ENCODE data around the gene SCRN1.

Gene SCRN1

GRCh38 chr7:30001998-30002397 is 12.4 kb upstream of the SCRN1 start:
- DNase-seq: no peak

GRCh38 chr7:29998489-29998888 is 8.9 kb upstream of the SCRN1 start:
- DNase-seq: no peak

- DNase-seq: no peak
Observed at GRCh38 chr7:29996321-29996720, 6.7 kb upstream of the SCRN1 start.

- no peak for DNase-seq
Observed at GRCh38 chr7:29995652-29996051, 6.1 kb upstream of the SCRN1 start.

GRCh38 chr7:29993140-29993539 is 3.5 kb upstream of the SCRN1 start:
- DNase-seq: no peak

- no peak for DNase-seq
Observed at GRCh38 chr7:29991937-29992336, 2.3 kb upstream of the SCRN1 start.

GRCh38 chr7:29990931-29991330 is 1.3 kb upstream of the SCRN1 start:
- DNase-seq: no peak

GRCh38 chr7:29988424-29989256 is 961 bp downstream of the SCRN1 start:
- DNase-seq: peak; percentile 83

- DNase-seq: peak; percentile 88
Observed at GRCh38 chr7:29987811-29988317, 1.7 kb downstream of the SCRN1 start.

- no peak for DNase-seq
Observed at GRCh38 chr7:29987083-29987482, 2.5 kb downstream of the SCRN1 start.

GRCh38 chr7:29980151-29980550 is 9.4 kb downstream of the SCRN1 start:
- DNase-seq: no peak

GRCh38 chr7:29977886-29978651 is 11.5 kb downstream of the SCRN1 start:
- DNase-seq: no peak

- DNase-seq: no peak
Observed at GRCh38 chr7:29976673-29977415, 12.8 kb downstream of the SCRN1 start.

GRCh38 chr7:29976266-29976665 is 13.3 kb downstream of the SCRN1 start:
- no peak for DNase-seq

GRCh38 chr7:29975561-29975960 is 14.0 kb downstream of the SCRN1 start:
- DNase-seq: no peak

GRCh38 chr7:29974286-29974685 is 15.3 kb downstream of the SCRN1 start:
- DNase-seq: no peak

GRCh38 chr7:29972315-29972669 is 17.3 kb downstream of the SCRN1 start:
- no peak for DNase-seq

- no peak for DNase-seq
Observed at GRCh38 chr7:29971566-29972314, 17.9 kb downstream of the SCRN1 start.

- DNase-seq: no peak
Observed at GRCh38 chr7:29970158-29970557, 19.4 kb downstream of the SCRN1 start.

GRCh38 chr7:29969738-29970137 is 19.9 kb downstream of the SCRN1 start:
- no peak for DNase-seq

- peak; percentile 75 for DNase-seq
Observed at GRCh38 chr7:29968683-29969395, 20.8 kb downstream of the SCRN1 start.

- DNase-seq: no peak
Observed at GRCh38 chr7:29965030-29965429, 24.6 kb downstream of the SCRN1 start.

Data from fibroblast of upper back skin (primary cell).